G401.6 (cell line): ENCODE measurements around the gene DAAM1.

Source experiments
- FAIRE-seq: peaks from 2 replicates; lab custom pipeline; 2012; peaks lifted over from hg19 to GRCh38; lab: Jason Lieb, UNC

The DAAM1 gene

DNA sequence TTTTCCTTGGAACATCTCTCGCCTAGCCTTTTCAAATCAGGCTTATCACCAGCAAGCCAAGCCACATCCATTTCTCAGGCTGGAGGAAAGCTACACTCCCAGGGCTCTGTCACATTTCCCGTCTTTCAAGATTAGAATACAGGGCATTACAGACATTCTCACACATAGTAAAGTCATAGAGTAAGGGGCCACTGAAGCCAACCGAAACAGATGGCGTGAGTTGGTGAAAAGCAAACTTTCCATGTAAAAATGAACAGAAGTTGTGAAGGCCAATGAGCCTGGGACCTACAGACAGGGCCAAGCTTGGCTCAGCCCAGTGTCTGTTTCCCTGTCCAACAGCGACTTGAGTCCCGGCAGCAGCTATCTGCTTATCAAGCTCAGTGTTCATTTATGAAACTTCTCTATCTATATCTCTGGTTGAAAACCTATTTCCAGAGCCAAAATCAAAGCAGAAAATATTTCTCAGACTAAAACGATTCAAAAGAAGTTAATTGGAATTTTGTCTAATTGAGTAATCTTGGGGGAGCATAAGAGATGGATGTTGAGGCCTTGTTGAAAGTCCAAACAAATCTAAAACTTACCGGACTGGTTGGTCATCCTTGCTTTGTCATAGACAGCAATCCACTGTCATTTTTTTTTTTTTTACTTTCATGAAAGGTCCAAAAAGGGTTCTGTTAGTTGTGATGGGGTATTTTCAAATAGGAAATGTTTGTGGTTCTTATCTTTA is 105.6 kb downstream of the DAAM1 start:
- no peak for FAIRE-seq

DNA sequence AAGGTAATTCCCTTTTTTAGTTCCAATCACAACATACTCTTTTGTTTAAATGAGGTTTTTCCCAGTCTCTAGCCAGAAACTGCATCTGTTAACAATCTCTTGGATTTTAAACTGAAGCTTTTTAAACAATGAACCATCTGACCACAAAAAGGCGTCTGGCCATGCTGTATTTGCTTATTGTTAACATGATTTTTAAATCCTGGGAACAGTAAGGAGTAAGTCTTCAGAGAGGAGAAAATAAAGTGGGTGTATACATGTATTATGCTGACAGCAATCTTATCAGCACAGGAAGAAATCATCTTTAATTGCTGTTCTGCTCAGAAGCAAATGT is 106.2 kb downstream of the DAAM1 start:
- no peak for FAIRE-seq

DNA sequence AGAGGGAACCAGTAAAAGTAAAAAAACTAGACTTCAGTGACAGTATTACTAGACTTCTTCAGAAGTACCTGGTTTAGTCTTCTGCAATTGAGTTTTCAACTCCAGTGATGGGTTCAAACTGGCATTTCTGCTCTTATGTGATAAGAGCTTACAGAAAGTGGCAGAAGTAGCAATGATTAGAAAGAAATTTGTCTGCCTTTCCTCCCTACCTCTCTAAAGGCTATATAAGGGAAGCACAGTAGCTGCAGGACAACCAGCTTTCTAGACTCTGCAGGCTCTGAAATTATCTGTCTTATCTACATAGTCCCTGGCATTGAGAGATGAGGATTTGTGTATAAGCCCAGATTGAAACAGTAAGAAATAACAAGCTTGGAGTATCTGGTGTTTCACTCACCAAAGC is 107.5 kb downstream of the DAAM1 start:
- no peak for FAIRE-seq

DNA sequence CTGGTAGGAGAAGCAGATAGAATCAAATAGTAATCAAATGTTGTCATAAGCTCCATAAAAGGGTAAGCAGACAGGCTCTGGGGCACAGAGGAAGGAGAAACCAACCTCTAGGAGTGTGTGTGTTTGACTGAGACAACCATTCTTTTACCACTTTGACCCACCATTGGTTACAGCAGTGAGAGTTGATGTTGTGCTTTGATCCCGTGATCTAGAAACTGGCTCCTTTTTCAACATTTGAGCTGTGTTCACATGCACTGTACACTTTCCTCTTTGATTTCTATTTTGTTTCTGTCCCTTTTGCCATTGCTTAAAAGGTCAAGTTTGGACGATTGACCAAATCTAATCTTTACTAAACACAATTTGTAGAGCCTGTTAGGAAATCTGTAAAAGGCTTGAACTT is 108.0 kb downstream of the DAAM1 start:
- FAIRE-seq = no peak

DNA sequence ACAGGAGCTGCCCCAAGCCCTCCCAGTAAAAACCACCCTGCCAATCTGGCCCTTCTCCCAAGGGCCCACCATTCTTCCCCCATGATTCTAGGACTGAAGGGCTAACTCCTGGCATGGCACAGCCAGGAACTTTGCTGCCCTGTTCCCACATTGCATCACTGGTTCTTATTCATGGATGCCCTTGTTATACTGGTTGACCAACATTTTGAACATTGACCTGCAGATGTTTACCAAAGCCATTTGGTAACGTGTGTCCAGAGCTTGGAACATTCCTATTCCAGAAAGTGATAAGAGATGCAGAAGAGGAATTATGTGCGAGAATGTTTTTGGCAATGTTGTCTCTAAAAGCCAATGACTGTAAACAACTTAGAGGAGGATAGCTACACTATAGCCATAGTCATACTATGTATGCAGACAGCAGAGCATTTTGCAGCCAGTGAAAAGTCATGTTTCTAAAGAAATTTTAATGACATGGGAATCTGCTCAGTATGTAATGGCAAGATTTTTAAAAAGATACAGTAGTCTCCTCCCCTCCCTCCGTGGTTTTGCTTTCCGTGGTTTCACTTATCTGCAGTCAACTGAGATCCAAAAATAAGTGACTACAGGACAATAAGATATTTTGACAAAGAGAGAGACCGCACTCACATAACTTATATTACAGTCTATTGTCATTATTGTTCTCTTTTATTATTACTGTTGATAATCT is 108.8 kb downstream of the DAAM1 start:
- FAIRE-seq = no peak

DNA sequence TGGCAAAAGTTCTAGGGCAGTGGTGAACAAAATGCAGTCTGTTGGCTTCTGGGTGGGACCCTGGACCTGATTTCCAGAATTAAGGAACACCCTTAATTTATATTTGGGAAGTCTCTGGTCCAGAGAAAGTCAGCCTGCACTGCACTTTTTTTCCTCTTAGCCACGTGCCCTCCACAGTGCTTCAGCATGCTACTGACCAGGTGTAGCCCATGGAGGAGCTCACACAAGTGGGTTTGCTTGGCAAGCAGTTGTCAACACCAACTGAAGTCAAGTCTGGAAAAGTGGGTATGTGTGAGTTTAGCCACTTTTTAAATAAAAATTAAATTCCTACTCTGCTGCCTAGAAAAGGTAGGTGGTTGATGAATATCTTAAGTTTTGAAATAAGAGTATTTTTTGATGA is 111.3 kb downstream of the DAAM1 start:
- FAIRE-seq = no peak

DNA sequence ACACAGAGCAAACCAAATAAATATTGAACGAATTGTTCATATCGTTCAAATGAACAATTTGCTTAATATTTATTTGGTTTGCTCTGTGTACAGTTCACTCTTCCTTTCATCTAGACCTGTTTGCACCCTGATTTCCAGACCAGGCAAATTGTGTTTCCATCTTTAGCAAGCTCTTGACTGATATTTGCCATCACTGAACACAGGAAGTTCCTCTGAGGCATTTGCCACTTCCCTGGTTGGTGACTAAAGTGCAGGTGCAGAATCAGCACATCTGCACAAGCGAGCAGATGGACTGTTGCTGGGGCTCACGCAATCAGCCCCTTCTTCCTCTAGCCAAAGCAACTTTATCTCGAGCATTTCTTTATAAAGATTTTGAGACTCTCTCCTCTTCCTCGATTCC is 112.9 kb downstream of the DAAM1 start:
- no peak for FAIRE-seq

DNA sequence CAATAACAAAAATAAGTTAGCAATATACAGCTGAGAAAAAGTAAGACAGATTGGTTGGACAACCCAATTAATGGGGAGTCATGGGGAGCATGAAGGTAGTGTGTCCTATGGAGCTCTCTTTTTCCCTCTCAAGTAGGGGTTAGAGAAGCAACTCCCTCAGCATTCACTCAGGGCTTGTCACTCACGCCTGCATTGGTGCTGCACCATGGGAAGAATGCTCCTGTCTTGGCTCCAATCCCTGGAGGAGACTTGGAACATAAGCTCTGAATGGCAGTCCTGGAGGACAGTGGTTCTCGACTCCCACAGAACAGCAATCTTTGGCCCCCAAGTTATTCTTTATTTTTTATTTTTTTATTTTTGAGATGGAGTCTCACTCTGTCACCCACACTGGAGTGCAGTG is 113.8 kb downstream of the DAAM1 start:
- no peak for FAIRE-seq

DNA sequence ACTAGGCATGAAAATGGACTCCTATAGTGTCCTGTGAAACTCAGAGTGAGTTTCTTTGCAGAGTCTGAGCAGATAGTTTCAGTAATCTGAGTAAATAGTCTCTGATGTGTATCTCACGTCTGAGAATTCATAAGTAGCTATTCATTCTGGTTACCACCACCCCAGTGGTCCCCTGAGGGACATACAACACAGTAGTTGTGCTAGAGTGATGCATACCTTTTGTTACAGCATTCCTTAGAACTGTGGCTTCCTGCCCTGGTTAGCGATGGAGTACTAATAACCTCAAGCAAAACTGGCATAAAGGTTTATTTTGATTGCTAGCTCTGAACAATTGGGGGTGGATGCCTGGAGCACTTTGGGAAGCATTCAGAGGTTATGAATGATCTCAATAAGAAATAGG is 114.7 kb downstream of the DAAM1 start:
- FAIRE-seq = no peak

DNA sequence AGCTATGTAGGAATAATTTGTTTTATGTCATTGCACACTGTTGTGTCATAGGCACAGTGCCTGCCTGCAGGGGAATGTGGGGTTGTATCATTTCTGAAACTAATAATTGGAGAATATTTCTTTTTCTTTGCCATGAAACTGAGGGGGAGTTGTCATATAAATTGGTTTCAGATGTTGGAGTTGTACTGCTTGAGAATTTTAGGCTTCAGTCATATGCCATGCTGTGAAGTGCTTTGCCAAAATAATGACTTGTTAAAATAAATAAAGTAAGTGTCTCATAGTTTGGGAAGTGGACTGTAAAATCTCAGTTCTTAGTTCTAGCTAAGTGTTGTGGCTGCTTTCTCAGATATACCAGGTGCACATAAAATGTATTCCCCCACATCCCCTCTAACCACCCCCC is 116.8 kb downstream of the DAAM1 start:
- no peak for FAIRE-seq

DNA sequence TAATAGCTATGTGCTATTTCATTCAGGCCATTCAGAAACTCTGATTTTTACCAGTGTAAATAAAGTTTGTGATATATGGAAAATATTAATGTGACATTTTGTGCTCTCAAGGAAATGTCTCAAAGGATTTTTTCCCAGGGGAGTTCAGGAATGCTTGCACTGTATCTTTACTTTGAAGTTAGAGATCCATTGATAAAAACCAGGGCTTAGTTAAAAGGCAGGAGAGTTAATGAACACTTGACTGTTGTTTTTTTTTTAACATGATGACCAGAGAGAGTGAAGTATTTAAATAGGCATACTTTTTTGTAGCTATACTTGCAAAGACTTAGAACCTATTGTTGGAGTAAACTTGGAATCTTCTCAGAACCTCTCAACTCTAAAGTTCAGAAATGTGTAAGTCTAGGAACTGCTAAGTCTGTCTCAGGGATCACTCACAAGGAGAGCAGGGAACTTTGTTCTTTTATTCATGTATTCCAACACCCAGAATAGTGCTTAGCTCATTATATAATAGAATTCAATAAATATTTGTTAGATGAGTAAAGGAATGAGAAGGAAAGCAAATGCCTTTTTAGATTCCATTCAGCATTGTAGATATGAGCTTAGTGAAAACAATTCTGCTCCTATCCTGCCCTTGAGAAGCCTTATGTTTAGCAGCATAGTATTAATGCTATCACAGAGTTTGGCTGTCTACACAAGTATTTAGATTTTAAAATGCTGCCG is 117.5 kb downstream of the DAAM1 start:
- no peak for FAIRE-seq

DNA sequence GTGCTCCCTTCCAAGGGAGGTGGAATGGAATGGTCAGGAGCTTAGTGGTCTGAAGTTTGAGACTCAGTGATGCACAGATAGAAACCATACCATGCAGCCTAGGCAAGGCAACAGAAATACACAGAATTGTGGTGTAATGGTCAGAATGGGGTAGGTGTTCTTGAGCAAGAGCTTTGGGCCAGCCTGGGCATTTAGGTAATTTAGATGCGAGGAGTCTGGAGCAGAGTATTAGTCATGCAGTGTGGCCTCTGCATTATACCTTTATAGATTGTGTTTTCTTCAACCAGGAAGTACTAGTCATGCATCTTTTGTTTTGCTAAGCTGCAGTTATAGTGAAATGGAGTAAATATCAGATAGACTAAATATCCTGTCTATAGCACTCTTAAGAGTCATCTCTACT is 118.3 kb downstream of the DAAM1 start:
- FAIRE-seq = no peak

DNA sequence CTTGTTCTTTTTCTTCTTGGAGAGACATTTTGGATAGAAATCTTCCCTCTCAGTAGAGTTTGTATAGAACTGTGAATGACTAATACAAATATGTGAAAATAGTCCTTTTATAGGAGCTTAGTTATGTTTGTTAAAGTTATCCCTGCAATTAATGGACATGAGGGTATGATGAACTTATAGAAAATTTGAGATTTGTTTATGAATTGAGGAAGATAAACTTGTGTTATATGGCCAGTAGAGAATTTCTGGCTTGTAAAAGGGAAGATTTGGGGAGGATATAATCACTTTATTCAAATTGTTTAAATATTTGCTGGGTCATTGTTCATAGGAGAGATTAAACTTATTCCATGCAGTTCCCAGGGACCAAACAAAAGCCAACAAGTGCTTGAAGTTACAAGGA is 119.6 kb downstream of the DAAM1 start:
- FAIRE-seq = no peak

DNA sequence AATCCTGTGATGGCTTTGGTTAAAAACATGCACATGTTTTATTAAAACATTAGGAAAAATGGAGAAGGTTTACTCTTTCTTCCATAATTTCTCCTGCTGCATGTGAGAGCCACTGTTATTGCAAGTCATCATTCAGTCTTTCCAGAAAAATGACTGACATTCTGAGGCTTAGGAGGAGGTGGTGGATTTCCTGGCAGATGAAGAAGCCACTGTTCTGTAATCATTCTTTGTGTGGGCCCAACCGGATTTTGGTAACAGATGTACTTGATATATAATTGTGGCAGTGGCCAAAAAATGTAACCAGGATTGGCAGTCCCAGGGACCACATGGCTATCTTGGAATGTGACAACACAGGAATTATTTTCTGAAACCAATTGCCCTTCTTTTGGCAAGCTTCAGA is 120.2 kb downstream of the DAAM1 start:
- no peak for FAIRE-seq

DNA sequence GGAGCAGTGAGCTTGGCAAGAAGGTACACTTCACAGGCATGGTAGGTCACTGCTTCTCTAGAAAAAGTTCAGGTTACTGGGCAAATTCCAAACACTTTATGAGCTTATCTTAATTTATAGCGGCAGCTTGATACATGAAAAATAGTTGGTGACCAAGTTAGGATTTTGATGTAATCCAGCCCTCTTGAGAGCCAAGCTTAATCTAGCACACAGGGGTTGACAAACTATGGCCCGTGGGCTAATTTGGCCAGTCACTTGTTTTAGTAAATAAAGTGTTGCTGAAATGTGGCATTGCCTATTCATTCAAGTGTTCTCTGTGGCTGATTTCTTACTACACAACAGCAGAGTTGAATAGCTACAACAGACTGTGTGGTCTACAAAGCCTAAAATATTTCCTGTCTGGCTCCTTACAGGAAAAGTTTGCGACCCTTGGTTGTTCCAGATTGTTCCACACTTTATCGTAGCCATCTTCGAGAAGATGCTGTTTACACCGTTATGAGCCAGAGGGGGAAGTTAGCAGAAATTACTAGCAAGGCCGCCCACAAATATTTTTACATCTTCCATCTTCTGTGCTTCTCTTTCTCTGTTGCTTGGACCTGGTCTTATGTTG is 120.9 kb downstream of the DAAM1 start:
- FAIRE-seq = no peak

DNA sequence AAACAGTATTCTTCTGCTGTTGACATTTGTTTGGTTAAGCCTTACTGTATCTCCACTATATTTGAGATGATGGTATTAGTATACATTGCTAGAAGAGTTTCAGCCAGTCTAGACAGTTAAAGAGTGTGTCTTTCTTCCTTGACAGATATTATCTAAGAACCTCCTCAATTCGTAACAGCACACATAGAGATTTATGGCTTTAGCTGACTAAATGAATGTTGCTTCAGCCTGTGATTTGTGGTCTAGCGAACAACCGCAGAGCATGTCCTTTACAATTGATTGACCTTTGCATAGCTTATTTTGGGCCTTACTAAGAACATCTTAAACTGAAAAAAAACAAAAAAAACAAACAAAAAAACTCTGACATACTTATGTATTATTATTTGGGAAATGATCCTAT is 122.2 kb downstream of the DAAM1 start:
- no peak for FAIRE-seq

DNA sequence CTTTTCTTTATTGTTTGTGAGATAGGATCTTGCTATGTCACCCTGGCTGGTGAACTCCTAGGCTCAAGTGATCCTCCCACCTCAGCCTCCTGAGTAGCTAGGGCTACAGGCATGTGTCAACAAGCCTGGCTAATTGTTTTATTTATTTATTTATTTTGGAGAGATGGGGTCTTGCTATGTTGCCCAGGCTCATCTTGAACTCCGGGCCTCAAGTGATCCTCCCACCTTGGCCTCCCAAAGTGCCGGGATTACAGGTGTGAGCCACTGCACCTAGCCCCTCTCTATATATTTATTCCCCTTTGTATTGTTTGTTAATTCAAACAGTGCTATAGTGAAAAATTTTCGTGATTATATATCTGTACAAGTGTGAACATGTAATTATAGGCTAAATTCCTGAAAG is 123.3 kb downstream of the DAAM1 start:
- no peak for FAIRE-seq

DNA sequence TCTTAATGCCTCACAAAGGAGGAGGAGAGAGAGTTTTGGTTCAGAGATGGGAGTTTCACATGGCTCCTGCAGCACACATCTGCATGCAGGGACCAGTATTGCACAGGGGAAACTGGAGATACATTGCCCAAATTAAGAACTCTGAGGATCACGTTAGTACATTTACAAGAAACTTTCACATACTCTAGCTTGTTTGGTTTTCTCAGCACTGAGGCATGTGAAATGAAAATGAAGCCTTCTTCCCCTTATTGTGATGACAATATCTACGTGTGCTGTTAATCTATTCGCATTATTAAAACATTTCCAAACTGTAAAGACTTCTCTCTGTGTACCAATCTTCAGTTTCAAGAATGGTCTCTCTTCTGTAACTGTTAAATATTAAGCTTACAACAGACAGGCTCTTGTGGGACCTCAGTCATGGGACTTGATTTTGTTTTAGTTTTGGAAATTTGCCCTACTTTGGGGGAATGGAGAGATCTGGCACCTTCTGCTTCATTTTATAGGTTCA is 124.7 kb downstream of the DAAM1 start:
- no peak for FAIRE-seq

DNA sequence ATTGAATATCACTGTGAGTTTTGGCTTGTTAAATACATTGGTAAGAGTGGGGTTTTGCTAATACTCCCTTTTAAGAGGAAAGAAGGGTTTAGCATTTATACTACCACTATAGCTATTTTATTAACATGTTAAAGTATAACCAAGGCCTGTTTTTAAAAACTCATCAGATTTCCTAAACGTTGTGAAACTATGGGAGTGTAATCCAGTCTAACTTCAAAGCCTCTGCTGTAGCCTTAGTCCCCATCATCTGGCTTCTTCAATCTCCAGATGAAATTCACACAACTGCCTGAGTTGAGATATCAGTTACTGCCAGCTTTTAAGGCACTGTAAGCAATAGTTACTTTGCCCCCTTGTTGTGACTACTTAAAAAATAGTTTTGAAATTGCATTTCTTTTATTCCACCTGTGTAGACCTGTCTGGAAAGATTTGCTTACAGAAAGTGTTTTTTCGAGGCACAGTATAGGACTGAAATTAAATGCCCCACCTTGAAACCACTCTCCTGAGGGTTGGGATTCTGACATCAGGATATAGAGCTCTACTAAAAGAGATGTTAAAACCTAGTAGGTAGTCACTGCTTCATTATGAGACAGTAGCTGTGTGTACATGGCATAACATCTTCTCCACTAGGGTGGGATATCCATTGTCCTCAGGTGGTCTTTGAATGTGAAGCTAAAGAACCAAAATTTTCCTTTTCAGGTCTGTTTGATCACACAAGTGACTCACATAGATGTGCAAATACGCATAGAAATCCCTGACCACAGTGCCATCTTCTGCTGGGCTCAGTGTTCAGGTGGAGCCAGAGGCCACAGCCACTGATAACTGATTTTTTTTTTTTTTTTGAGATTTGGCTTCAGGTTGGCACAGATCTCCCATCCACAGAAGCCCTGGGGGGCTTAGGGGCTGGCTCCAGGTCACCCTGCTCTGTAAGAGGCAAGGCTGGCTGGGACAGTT is 125.5 kb downstream of the DAAM1 start:
- no peak for FAIRE-seq

DNA sequence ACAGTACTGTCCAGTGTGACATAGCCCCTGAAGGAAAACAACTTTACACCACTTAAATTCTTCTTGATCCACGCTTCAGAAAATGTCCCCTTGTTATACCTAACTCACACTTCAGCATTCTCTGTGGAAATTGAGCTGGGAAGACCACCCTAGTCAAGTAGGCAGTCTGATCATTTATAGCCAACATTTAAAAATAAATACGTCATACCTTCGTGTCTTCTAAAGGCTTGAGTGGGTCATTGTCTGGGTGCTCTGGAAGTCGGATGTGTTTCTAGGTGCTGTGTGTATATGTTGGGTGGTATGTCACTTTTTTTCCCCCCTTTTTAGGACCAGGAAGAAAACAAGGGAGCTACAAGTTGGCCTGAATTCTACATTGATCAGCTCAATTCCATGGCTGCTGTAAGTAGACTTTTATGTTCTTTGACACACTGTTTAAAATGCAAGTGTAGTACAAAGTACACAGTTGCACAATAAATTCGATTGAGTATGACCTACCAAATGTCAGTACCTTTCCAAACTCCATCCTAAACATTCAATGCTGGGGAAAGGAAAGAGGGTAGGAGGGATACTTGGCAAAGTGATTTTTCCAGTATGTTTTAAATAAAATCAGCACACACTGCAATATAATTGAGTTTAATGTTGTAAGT is 126.6 kb downstream of the DAAM1 start:
- FAIRE-seq = no peak

DNA sequence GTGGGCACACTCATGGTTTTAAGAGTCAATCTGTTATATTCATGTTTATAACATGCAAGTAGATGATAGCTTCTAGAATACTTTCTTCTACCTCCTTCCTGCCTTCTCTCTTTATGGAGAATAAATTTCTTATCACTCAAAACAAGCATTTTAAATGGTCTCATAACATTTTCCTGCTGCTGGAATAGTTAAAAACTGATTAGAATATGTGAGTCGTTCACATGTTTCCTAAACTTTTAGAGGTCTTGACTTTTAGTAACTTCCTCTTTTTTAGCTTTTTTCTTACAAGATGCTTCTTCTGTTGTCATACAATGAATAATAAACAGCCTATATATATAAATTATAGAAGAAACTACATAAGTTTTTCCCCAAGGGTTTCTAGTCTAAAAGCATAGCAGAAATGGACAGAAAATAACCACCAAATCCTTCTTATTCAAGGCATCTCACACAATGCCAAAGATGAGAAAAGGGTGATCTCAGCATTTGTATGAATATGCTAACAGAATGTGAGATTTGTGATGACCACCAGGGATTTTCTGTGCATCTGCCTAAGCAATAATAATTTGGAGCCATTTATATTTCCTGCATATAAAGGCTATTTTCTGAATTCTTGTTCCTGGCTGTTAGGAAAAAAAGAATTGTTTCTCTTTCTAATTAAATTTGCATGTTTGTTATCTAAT is 127.8 kb downstream of the DAAM1 start:
- no peak for FAIRE-seq
